Activated naive CD4-positive, alpha-beta T cell treated with anti-CD3 and anti-CD28 coated beads, Interleukin-2, amount 50 U/mL, for 72 hours (primary cell): ENCODE measurements around the gene MGAT4A. TPM values are rescaled to one million over a fixed set of nuclear protein-coding genes. Genes with fewer than 3 reads are reported as not detected.
"Not testable (repeated sequence)": the region's sequence is repeated elsewhere in the genome, so short reads cannot be mapped to it uniquely, and the experiment has no call there.

ENCODE experiments used
- ATAC-seq, 2 donors: fragments of 150-1000 bp; cut with Tn5 transposase; 2 replicates each; pipeline ENCODE4 v1.10.0; 2021; ENCODE audit warnings: mild to moderate bottlenecking in 2 of 2, moderate library complexity in 2 of 2
- DNase-seq, 2 donors: peaks; one replicate each; pipeline ENCODE4 v3.0.0; 2021 to 2022; ENCODE audit warnings: low spot score in 2 of 2
- H3K27ac Mint-ChIP-seq, 2 donors: one replicate each; pipeline ENCODE4 v1.8.0; 2022; ENCODE audit warnings: mild to moderate bottlenecking in 2 of 2, mixed read lengths in 2 of 2
- H3K36me3 Mint-ChIP-seq, 2 donors: one replicate each; pipeline ENCODE4 v1.8.0; 2022; ENCODE audit warnings: mixed read lengths in 2 of 2
- H3K9me3 Mint-ChIP-seq, 2 donors: one replicate each; pipeline ENCODE4 v1.8.0; 2022; ENCODE audit warnings: mixed read lengths in 2 of 2
- total RNA-seq, 2 donors: library from RNA; stranded (reverse); gene quantifications; one replicate each; pipeline ENCODE4 v1.2.3, GENCODE V29; 2022

The MGAT4A gene
- total RNA-seq, 2 donors from 2014 or later, result 59.1 to 95.6 TPM

GRCh38 chr2:98744595-98744994, 13.7 kb upstream of the MGAT4A start:
- H3K27ac Mint-ChIP-seq, result no peak overlapping the region

DNA sequence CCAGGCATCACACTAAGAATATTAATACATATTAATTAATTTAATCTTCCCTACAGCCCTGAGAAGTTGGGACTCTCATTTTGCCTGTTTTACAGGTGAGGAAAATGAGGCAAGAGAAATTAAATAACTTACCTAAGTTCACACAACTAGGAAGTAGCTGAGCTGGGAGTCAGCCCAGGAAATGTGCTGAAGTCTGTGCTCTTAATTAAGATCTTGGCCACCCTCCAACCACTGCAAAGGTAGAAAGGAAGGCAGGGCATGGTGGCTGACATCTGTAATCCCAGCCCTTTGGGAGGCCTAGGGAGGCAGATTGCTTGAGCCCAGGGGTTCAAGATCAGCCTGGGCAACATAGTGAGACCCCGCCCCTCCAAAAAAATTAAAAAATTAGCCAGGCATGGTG, 12.9 kb upstream of the MGAT4A start:
- Mint-ChIP-seq H3K27ac (no peak overlapping the region), H3K9me3 (no peaks in the 10 kb centered on the region), H3K36me3 (peaks cover 0 to 15% of the 10 kb centered on the region in 2 donors)
- no peak for ATAC-seq
- no peak for DNase-seq

More at GRCh38 chr2:98744595-98744994, 13.7 kb upstream of the MGAT4A start:
- Mint-ChIP-seq H3K36me3 (peaks cover 0 to 15% of the 10 kb centered on the region in 2 donors), H3K9me3 (no peaks in the 10 kb centered on the region)
- ATAC-seq (peak in 1 of 2 donors; percentile 77), DNase-seq (no peak)

DNA sequence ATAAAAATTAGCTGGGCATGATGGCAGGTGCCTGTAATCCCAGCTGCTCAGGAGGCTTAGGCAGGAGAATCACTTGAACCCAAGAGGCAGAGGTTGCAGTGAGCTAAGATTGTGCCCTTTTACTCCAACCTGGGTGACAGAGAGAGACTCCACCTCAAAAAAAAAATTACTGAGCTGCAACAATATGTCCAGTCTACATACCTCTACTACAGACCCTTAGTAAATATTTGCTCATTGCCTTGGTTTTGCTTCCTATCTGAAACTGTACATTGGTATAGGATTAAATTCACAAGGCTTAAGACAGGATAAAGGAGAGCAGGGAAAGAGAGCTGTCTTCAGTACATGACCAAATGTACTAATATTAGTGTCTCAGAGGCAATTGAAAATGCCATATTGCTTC, 8.1 kb upstream of the MGAT4A start:
- DNase-seq, result no peak
- Mint-ChIP-seq H3K36me3 (peaks cover 0 to 21% of the 10 kb centered on the region in 2 donors), H3K9me3 (peaks cover 4 to 12% of the 10 kb centered on the region in 2 donors), H3K27ac (no peak overlapping the region)
- no peak for ATAC-seq

GRCh38 chr2:98738304-98738703, 7.4 kb upstream of the MGAT4A start:
- Mint-ChIP-seq H3K27ac (peak overlapping the region in 1 of 2 donors; percentile 8), H3K9me3 (peaks cover 4 to 12% of the 10 kb centered on the region in 2 donors)

DNA sequence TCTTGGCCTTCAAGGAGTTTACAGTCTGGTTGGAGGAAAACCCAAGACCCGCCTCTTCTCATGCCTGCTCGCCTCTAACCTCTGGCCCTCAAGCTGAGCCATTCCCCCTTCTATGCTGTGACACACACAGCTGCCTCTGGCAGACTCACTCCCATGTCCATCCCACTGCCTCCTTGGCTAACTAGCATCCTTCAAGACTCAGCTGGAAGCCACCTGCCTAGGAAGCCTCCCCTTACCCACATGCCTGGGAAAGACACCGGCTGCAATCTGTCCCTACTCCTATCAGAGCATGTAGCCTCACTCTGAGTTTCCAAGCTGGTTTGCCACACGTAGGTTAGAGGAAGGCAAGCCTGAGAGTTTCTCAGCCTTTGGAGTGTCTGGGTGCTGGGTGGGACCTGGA, 6.9 kb upstream of the MGAT4A start:
- H3K36me3 Mint-ChIP-seq, result peaks cover 2 to 23% of the 10 kb centered on the region in 2 donors
- ATAC-seq (no peak), DNase-seq (no peak)
- peak overlapping the region in 1 of 2 donors; percentile 8 for H3K27ac Mint-ChIP-seq
- H3K9me3 Mint-ChIP-seq, result peaks cover 4 to 13% of the 10 kb centered on the region in 2 donors

More at GRCh38 chr2:98738304-98738703, 7.4 kb upstream of the MGAT4A start:
- DNase-seq (no peak), ATAC-seq (no peak)
- H3K36me3 Mint-ChIP-seq, result peaks cover 0 to 19% of the 10 kb centered on the region in 2 donors

DNA sequence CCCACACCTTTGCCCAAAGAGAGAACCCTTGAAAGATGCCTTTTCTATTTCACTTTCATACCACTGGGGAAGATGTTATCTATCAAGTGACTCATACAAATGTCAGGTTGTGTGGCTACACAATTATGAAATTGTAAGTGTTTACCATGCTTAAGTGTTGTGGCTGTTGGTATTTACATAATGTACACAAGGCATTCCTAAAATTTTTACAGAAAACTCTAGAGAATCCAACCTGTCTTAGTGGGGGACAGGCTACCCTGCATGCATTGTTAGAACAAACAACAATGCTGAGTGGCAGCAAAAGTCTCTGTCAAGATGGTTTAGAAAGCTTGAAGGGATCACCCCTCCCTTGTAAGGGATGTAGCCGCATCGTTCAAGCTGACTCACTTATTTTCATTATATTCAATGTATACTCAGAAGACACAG, 5.5 kb upstream of the MGAT4A start:
- ATAC-seq, result peak; percentile 83 to 85
- DNase-seq, result no peak
- peak overlapping the region; percentile 44 to 47 for H3K27ac Mint-ChIP-seq
- H3K9me3 Mint-ChIP-seq, result peaks cover 8 to 19% of the 10 kb centered on the region in 2 donors
- H3K36me3 Mint-ChIP-seq, result peaks cover 13 to 37% of the 10 kb centered on the region in 2 donors

GRCh38 chr2:98734823-98735260, 3.9 kb upstream of the MGAT4A start:
- DNase-seq (no peak), ATAC-seq (no peak)
- Mint-ChIP-seq H3K27ac (peak overlapping the region; percentile 78 to 95), H3K9me3 (peaks cover 8 to 19% of the 10 kb centered on the region in 2 donors), H3K36me3 (peaks cover 17 to 40% of the 10 kb centered on the region in 2 donors)

DNA sequence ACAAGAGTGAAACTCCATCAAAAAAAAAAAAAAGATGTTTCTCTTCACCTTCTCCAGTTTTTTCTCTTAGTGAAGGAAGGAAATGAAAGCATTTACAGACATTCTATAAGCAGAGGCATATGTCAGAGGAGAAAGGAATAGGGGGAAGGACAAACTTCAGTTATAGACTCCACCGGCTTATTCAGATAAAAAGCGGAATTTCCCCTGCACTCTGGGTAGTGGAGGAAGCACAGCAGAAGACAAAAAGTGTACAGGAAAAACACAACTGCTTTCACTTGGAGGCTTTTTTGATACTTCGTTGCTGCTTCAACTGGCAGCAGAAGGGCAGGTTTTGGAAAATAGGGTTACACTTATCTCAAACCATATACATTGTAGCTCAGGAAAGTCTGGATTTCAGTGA, 3.2 kb upstream of the MGAT4A start:
- Mint-ChIP-seq H3K36me3 (peaks cover 22 to 47% of the 10 kb centered on the region in 2 donors), H3K9me3 (peaks cover 8 to 19% of the 10 kb centered on the region in 2 donors), H3K27ac (peak overlapping the region; percentile 78 to 85)
- no peak for ATAC-seq
- DNase-seq, result no peak

- H3K27ac Mint-ChIP-seq, result peak overlapping the region; percentile 92 to 98
- peaks cover 4 to 8% of the 10 kb centered on the region in 2 donors for H3K9me3 Mint-ChIP-seq
- DNase-seq (no peak), ATAC-seq (no peak)
- H3K36me3 Mint-ChIP-seq, result peaks cover 22 to 40% of the 10 kb centered on the region in 2 donors
Measured at GRCh38 chr2:98732430-98733051, 1.6 kb upstream of the MGAT4A start.

- ATAC-seq (no peak), DNase-seq (no peak)
- peaks cover 22 to 40% of the 10 kb centered on the region in 2 donors for H3K36me3 Mint-ChIP-seq
- H3K9me3 Mint-ChIP-seq, result peaks cover 4 to 7% of the 10 kb centered on the region in 2 donors
- peak overlapping the region; percentile 79 to 92 for H3K27ac Mint-ChIP-seq
Measured at GRCh38 chr2:98731894-98732349, 990 bp upstream of the MGAT4A start.

DNA sequence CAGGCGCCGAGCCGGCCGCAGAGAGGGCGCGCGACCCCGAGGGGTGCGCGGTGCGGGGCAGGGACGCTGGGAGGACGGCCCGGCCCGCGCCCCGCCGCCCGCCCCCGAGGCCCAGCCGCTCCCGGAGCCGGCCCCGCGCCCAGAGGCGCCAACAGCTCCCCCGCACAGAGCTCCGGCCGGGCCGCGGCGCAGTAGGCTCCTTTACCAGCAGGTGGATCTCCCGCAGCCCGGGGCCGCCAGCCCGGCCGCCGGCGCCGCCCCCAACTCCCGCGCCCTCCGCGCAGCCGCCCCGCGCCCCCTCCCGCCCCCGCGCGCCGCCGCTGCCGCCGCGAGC, 258 bp downstream of the MGAT4A start:
- no peak overlapping the region for H3K27ac Mint-ChIP-seq
- peaks cover 4 to 7% of the 10 kb centered on the region in 2 donors for H3K9me3 Mint-ChIP-seq
- peak; percentile 65 to 72 for DNase-seq

GRCh38 chr2:98730053-98730706, 752 bp downstream of the MGAT4A start:
- H3K9me3 Mint-ChIP-seq, result peaks cover 4 to 7% of the 10 kb centered on the region in 2 donors
- peaks cover 22 to 53% of the 10 kb centered on the region in 2 donors for H3K36me3 Mint-ChIP-seq
- peak overlapping the region; percentile 88 for H3K27ac Mint-ChIP-seq
- ATAC-seq (peak; percentile 27 to 35), DNase-seq (peak; percentile 56 to 62)

More for the DNA sequence above, 258 bp downstream of the MGAT4A start:
- peaks cover 22 to 51% of the 10 kb centered on the region in 2 donors for H3K36me3 Mint-ChIP-seq
- peak; percentile 62 to 67 for ATAC-seq

DNA sequence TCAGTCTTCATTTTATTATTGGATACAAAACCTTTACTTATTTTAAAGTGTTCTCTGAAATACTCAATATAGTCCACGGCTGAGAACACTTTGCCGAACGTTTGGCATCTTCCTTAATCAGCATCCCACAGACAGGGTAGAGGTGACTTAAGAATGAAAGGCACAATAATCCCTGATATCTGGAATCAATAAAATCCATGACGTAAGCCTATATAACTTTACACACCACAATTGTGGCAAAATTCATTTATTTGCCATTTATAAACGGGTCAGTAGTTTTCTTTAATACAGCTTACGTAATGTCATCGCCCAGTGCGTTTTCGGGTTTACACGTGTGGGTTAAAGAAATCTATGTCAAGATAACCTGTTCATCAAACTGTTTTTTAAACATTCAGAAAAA, 1.3 kb downstream of the MGAT4A start:
- peaks cover 22 to 58% of the 10 kb centered on the region in 2 donors for H3K36me3 Mint-ChIP-seq
- ATAC-seq (no peak), DNase-seq (no peak)
- peaks cover 4 to 7% of the 10 kb centered on the region in 2 donors for H3K9me3 Mint-ChIP-seq
- peak overlapping the region; percentile 88 for H3K27ac Mint-ChIP-seq

DNA sequence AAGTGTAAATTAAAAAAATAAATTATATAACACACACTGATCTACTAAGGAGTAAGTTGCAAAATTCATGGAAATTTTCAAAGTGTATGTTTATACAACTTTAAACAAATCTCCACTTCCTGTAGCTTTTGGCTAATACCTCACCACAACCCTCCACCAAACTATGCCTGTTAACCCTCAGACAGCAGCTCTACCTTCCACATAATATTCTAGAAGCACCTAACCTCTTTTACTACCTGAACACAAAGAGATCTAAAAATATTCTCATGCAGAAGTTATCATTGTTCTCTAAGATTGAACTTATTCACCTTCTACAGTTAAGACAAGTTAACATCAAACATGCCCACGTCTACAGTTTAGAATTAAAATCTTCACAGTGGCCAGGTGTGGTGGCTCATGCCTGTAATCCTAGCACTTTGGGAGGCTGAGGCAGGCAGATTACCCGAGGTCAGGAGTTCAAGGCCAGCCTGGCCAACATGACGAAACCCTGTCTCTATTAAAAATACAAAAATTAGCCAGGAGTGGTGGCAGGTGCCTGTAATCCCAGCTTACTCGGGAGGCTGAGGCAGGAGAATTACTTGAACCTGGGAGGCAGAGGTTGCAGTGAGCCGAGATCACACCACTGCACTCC, 2.7 kb downstream of the MGAT4A start:
- DNase-seq, ATAC-seq, H3K9me3 Mint-ChIP-seq: not testable (repeated sequence)
- Mint-ChIP-seq H3K36me3 (peaks cover 22 to 71% of the 10 kb centered on the region in 2 donors), H3K27ac (peak overlapping the region; percentile 75 to 88)

- ATAC-seq, result no peak
- DNase-seq, result no peak
- peak overlapping the region; percentile 75 to 88 for H3K27ac Mint-ChIP-seq
- peaks cover 23 to 71% of the 10 kb centered on the region in 2 donors for H3K36me3 Mint-ChIP-seq
- peaks cover 3 to 6% of the 10 kb centered on the region in 2 donors for H3K9me3 Mint-ChIP-seq
Measured at GRCh38 chr2:98727369-98728087, 3.4 kb downstream of the MGAT4A start.

DNA sequence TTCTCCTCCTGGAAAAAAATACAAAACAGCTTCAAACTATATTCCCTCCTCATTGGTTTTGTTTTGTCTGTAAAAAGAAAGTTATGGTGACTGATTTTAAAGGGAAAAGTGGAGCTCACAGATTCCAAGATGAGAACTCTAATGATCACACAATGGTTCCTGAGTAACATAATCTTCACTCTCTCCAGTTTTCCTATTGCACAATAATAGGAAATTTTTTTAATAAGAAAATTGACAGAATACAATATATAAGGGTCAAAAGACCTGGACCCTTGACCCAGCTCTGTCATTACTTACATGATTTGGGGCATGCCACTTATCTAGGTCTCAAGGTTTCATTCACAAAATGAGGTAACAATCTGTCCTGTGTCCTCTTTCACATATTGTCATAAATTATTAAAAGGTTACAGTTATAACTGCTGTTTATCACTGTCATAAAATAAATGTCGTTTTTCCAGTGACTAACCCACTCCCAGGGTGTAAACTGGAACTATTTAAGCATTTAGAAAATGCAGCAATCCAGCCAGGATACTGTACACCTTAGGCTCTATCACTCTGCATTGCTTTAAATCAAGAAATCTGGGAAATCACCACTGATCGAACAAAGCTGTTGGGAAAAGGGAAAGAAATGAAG, 4.1 kb downstream of the MGAT4A start:
- ATAC-seq (no peak), DNase-seq (no peak)
- peaks cover 19 to 71% of the 10 kb centered on the region in 2 donors for H3K36me3 Mint-ChIP-seq
- peak overlapping the region; percentile 69 to 88 for H3K27ac Mint-ChIP-seq
- H3K9me3 Mint-ChIP-seq, result peaks cover 0 to 5% of the 10 kb centered on the region in 2 donors
